Activated CD4-positive, alpha-beta T cell treated with anti-CD3 and anti-CD28 coated beads, Interleukin-2, amount 10 ng/mL, durations not matched to agents 24 days and 14 days (primary cell): Measurements from ENCODE around the gene MAPT. TPM values are rescaled to one million over a fixed set of nuclear protein-coding genes. Genes with fewer than 3 reads are reported as not detected.

Experiments used
- DNase-seq: peaks from one replicate; pipeline ENCODE4 v3.0.0; 2022
- H3K27ac Mint-ChIP-seq: one replicate; pipeline ENCODE4 v1.8.0; 2022; ENCODE audit warnings: mild to moderate bottlenecking, mixed read lengths
- H3K27me3 Mint-ChIP-seq: one replicate; pipeline ENCODE4 v1.8.0; 2022; ENCODE audit warnings: mixed read lengths
- H3K36me3 Mint-ChIP-seq: one replicate; pipeline ENCODE4 v1.8.0; 2022; ENCODE audit warnings: low read depth, mild to moderate bottlenecking, mixed read lengths
- H3K4me1 Mint-ChIP-seq: one replicate; pipeline ENCODE4 v1.8.0; 2021; ENCODE audit warnings: mixed read lengths
- H3K4me3 Mint-ChIP-seq: one replicate; pipeline ENCODE4 v1.8.0; 2022; ENCODE audit warnings: mild to moderate bottlenecking, moderate library complexity, mixed read lengths
- H3K9me3 Mint-ChIP-seq: one replicate; pipeline ENCODE4 v1.8.0; 2021; ENCODE audit warnings: mixed read lengths
- intact Hi-C: fragments of 100-400 bp; cut with micrococcal nuclease; formaldehyde crosslinking; loops from one replicate; pipeline ENCODE4 v1.15.1; 2023
- total RNA-seq: library from RNA; stranded (reverse); gene quantifications from 2 replicates; pipeline ENCODE4 v1.2.3, GENCODE V29; 2022

MAPT gene
- total RNA-seq, 1 donor from 2014 or later = 0.37 TPM

GRCh38 chr17:45973946-45974859 lies 79.8 kb downstream of the MAPT start:
- no peak for DNase-seq
- peaks cover 5% of the 10 kb centered on the region for H3K9me3 Mint-ChIP-seq
- H3K27ac Mint-ChIP-seq = no peak overlapping the region
- H3K4me1 Mint-ChIP-seq = no peaks in the 10 kb centered on the region
- no peaks in the 10 kb centered on the region for H3K36me3 Mint-ChIP-seq
- no peak overlapping the region for H3K4me3 Mint-ChIP-seq
- intact Hi-C loops = no loop called here
- H3K27me3 Mint-ChIP-seq = peaks cover 5% of the 10 kb centered on the region

- H3K4me1 Mint-ChIP-seq = no peaks in the 10 kb centered on the region
- intact Hi-C loops = no loop called here
- no peak for DNase-seq
- H3K36me3 Mint-ChIP-seq = no peaks in the 10 kb centered on the region
- H3K27me3 Mint-ChIP-seq = no peaks in the 10 kb centered on the region
- H3K27ac Mint-ChIP-seq = no peak overlapping the region
- no peak overlapping the region for H3K4me3 Mint-ChIP-seq
- H3K9me3 Mint-ChIP-seq = no peaks in the 10 kb centered on the region
These were observed 80.7 kb downstream of the MAPT start for GRCh38 chr17:45974916-45975630.

GRCh38 chr17:45975640-45976295 lies 81.4 kb downstream of the MAPT start:
- DNase-seq = no peak
- Mint-ChIP-seq H3K27me3 (no peaks in the 10 kb centered on the region), H3K4me1 (no peaks in the 10 kb centered on the region), H3K9me3 (no peaks in the 10 kb centered on the region), H3K36me3 (no peaks in the 10 kb centered on the region), H3K27ac (no peak overlapping the region), H3K4me3 (no peak overlapping the region)
- intact Hi-C loops = no loop called here

DNA sequence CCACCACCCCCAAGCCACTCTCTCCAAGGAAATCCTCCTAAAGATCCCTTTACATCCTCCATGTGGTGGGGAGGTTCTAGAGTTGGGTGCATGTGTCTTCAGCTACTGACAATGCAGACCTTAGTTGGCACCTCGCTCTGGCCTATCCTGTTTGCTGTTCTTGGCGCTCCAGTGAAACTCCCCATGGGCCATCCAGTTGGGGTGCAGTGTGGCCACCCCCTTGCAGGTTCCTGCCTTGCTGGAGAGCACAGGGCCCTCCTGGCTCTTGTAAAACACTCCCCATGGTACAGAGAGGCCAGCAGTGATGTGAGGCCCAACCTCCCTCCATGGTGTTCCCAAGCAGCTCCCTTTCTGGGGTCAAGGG lies 82.0 kb downstream of the MAPT start:
- intact Hi-C loops = no loop called here
- no peak overlapping the region for H3K27ac Mint-ChIP-seq
- H3K4me1 Mint-ChIP-seq = no peaks in the 10 kb centered on the region
- H3K27me3 Mint-ChIP-seq = no peaks in the 10 kb centered on the region
- no peak overlapping the region for H3K4me3 Mint-ChIP-seq
- H3K36me3 Mint-ChIP-seq = no peaks in the 10 kb centered on the region
- no peaks in the 10 kb centered on the region for H3K9me3 Mint-ChIP-seq
- DNase-seq = no peak

GRCh38 chr17:45976755-45977505 lies 82.6 kb downstream of the MAPT start:
- Mint-ChIP-seq H3K36me3 (no peaks in the 10 kb centered on the region), H3K27ac (no peak overlapping the region)

DNA sequence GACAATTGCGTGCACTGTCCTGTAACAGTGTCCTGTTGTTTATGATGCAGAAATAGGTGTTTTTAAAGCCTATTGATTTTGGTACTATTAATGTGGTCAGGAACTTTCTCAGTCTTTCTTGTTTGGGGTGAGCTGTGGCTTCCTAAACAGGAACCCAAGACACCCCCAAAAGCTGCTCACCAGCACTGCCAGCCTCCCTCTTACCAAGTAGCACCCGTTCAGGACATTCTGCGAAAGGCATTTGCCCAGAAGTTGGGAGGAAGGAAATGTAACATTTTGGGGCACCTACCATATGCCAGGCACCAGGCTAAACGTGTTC lies 83.1 kb downstream of the MAPT start:
- Mint-ChIP-seq H3K9me3 (no peaks in the 10 kb centered on the region), H3K4me1 (no peaks in the 10 kb centered on the region), H3K36me3 (no peaks in the 10 kb centered on the region), H3K27me3 (no peaks in the 10 kb centered on the region), H3K4me3 (no peak overlapping the region), H3K27ac (no peak overlapping the region)
- intact Hi-C loops = no loop called here
- DNase-seq = no peak

More at GRCh38 chr17:45976755-45977505, 82.6 kb downstream of the MAPT start:
- Mint-ChIP-seq H3K9me3 (no peaks in the 10 kb centered on the region), H3K4me3 (no peak overlapping the region), H3K27me3 (no peaks in the 10 kb centered on the region), H3K4me1 (no peaks in the 10 kb centered on the region)
- intact Hi-C loops = no loop called here
- DNase-seq = no peak

GRCh38 chr17:45977976-45978626 lies 83.7 kb downstream of the MAPT start:
- H3K36me3 Mint-ChIP-seq = no peaks in the 10 kb centered on the region
- intact Hi-C loops = no loop called here
- no peak overlapping the region for H3K4me3 Mint-ChIP-seq
- DNase-seq = no peak
- no peaks in the 10 kb centered on the region for H3K27me3 Mint-ChIP-seq
- H3K9me3 Mint-ChIP-seq = no peaks in the 10 kb centered on the region
- H3K27ac Mint-ChIP-seq = no peak overlapping the region
- no peaks in the 10 kb centered on the region for H3K4me1 Mint-ChIP-seq

- Mint-ChIP-seq H3K36me3 (no peaks in the 10 kb centered on the region), H3K4me3 (no peak overlapping the region), H3K27ac (no peak overlapping the region), H3K4me1 (no peaks in the 10 kb centered on the region), H3K27me3 (no peaks in the 10 kb centered on the region), H3K9me3 (no peaks in the 10 kb centered on the region)
- intact Hi-C loops = no loop called here
- DNase-seq = no peak
These were observed 84.8 kb downstream of the MAPT start for GRCh38 chr17:45979137-45979536.

GRCh38 chr17:45980855-45981254 lies 86.5 kb downstream of the MAPT start:
- Mint-ChIP-seq H3K9me3 (no peaks in the 10 kb centered on the region), H3K27me3 (no peaks in the 10 kb centered on the region), H3K4me3 (no peak overlapping the region), H3K27ac (no peak overlapping the region), H3K4me1 (no peaks in the 10 kb centered on the region), H3K36me3 (no peaks in the 10 kb centered on the region)
- intact Hi-C loops = no loop called here
- no peak for DNase-seq

DNA sequence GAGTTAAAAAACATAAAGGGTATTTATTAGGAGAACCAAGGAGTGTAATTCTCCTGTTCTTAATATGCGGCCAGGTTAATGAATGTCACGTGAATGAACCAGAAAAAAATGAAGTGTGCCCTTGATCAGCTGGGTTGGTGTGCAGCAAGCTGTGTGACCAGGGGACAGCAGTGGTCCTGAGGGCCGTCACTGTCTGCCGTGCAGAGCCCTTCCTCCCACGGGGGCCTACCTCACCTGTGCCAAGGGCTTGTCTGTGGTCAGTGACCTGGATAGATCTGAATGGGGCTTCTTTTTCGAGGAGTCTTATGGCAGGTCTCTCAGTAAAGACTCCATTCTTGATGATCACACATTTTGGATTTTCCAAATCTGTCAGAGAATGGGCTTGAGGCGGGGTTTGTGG lies 87.0 kb downstream of the MAPT start:
- H3K27me3 Mint-ChIP-seq = no peaks in the 10 kb centered on the region
- H3K36me3 Mint-ChIP-seq = no peaks in the 10 kb centered on the region

GRCh38 chr17:45982791-45983613 lies 88.6 kb downstream of the MAPT start:
- intact Hi-C loops = no loop called here
- no peaks in the 10 kb centered on the region for H3K9me3 Mint-ChIP-seq
- H3K27ac Mint-ChIP-seq = no peak overlapping the region
- no peak overlapping the region for H3K4me3 Mint-ChIP-seq
- DNase-seq = no peak
- H3K27me3 Mint-ChIP-seq = no peaks in the 10 kb centered on the region
- H3K4me1 Mint-ChIP-seq = no peaks in the 10 kb centered on the region
- no peaks in the 10 kb centered on the region for H3K36me3 Mint-ChIP-seq

More for the DNA sequence above, 87.0 kb downstream of the MAPT start:
- intact Hi-C loops = no loop called here
- H3K4me3 Mint-ChIP-seq = no peak overlapping the region
- H3K9me3 Mint-ChIP-seq = no peaks in the 10 kb centered on the region
- no peak overlapping the region for H3K27ac Mint-ChIP-seq
- H3K4me1 Mint-ChIP-seq = no peaks in the 10 kb centered on the region
- DNase-seq = no peak

GRCh38 chr17:45983614-45984310 lies 89.4 kb downstream of the MAPT start:
- Mint-ChIP-seq H3K27me3 (no peaks in the 10 kb centered on the region), H3K4me3 (no peak overlapping the region), H3K27ac (no peak overlapping the region), H3K36me3 (no peaks in the 10 kb centered on the region), H3K9me3 (no peaks in the 10 kb centered on the region), H3K4me1 (no peaks in the 10 kb centered on the region)
- no peak for DNase-seq
- intact Hi-C loops = no loop called here
